Stimulated activated naive CD8-positive, alpha-beta T cell treated with anti-CD3 and anti-CD28 coated beads, Interleukin-15, Interleukin-2, amounts not matched to agents 100 U/mL and 50 U/mL, for 24 hours (primary cell): ENCODE measurements around the gene PDCD7.
"Not testable (repeated sequence)": the region's sequence is repeated elsewhere in the genome, so short reads cannot be mapped to it uniquely, and the experiment has no call there.

ENCODE experiments used
- ATAC-seq: fragments of 150-1000 bp; cut with Tn5 transposase; one replicate; pipeline ENCODE4 v1.10.0; 2021
- DNase-seq: peaks from one replicate; pipeline ENCODE4 v3.0.0; 2021

The PDCD7 gene

GRCh38 chr15:65074946-65075345 is 58.7 kb downstream of the PDCD7 start:
- not testable (repeated sequence) for ATAC-seq, DNase-seq

- ATAC-seq (no peak), DNase-seq (no peak)
Measured at GRCh38 chr15:65072617-65073016, 61.0 kb downstream of the PDCD7 start.

GRCh38 chr15:65072027-65072426 is 61.6 kb downstream of the PDCD7 start:
- no peak for DNase-seq

GRCh38 chr15:65071381-65071811 is 62.2 kb downstream of the PDCD7 start:
- ATAC-seq (no peak), DNase-seq (no peak)

More at GRCh38 chr15:65072027-65072426, 61.6 kb downstream of the PDCD7 start:
- ATAC-seq: no peak

- ATAC-seq (no peak), DNase-seq (no peak)
Measured at GRCh38 chr15:65069779-65070546, 63.6 kb downstream of the PDCD7 start.

- no peak for ATAC-seq
Measured at GRCh38 chr15:65069179-65069578, 64.4 kb downstream of the PDCD7 start.

GRCh38 chr15:65068403-65068788 is 65.2 kb downstream of the PDCD7 start:
- no peak for DNase-seq
- ATAC-seq: no peak

More at GRCh38 chr15:65069179-65069578, 64.4 kb downstream of the PDCD7 start:
- DNase-seq: no peak

- DNase-seq (no peak), ATAC-seq (no peak)
Measured at GRCh38 chr15:65067645-65068402, 65.8 kb downstream of the PDCD7 start, which contains the start of gene RASL12. Gene RASL12 (minus strand): TSS chr15:65067991. CDS start chr15:65067835, 156 bp downstream.
